H9 (cell line): ENCODE results near the gene WRAP73. TPM values are rescaled to one million over a fixed set of nuclear protein-coding genes. Genes with fewer than 3 reads are reported as not detected.

Experiments used
- DNase-seq: peaks from one replicate; pipeline ENCODE4 v3.0.0-alpha.2; 2017
- H2AFZ ChIP-seq: one replicate; pipeline ENCODE4 v1.6.1; 2013; ENCODE audit warnings: mild to moderate bottlenecking, low read length, control low read depth, moderate library complexity
- H2AK5ac ChIP-seq: 2 replicates; pipeline ENCODE4 v1.6.1; 2013; ENCODE audit warnings: low read length, control low read depth, mixed read lengths; ENCODE audit not compliant: insufficient read length
- H2BK120ac ChIP-seq: one replicate; pipeline ENCODE4 v1.6.1; 2013; ENCODE audit warnings: low read depth, mild to moderate bottlenecking, low read length, control low read depth, inconsistent platforms; ENCODE audit not compliant: poor library complexity, severe bottlenecking
- H2BK12ac ChIP-seq: 2 replicates; pipeline ENCODE4 v1.6.1; 2013; ENCODE audit warnings: low read length, control low read depth, mixed read lengths, low read depth; ENCODE audit not compliant: insufficient read length
- H2BK15ac ChIP-seq: 2 replicates; pipeline ENCODE4 v1.6.1; 2013; ENCODE audit warnings: low read depth, low read length, control low read depth
- H2BK20ac ChIP-seq: one replicate; pipeline ENCODE4 v1.6.1; 2013; ENCODE audit warnings: low read depth, mild to moderate bottlenecking, low read length, control low read depth, inconsistent platforms; ENCODE audit not compliant: poor library complexity, severe bottlenecking
- H2BK5ac ChIP-seq: 2 replicates; pipeline ENCODE4 v1.6.1; 2013; ENCODE audit warnings: low read length, control low read depth, mixed read lengths; ENCODE audit not compliant: insufficient read length
- H3K14ac ChIP-seq: 2 replicates; pipeline ENCODE4 v1.6.1; 2013; ENCODE audit warnings: low read length, control low read depth; ENCODE audit not compliant: insufficient read depth
- H3K18ac ChIP-seq: 2 replicates; pipeline ENCODE4 v1.6.1; 2013; ENCODE audit warnings: low read depth, mild to moderate bottlenecking, mixed read lengths, low read length, control low read depth; ENCODE audit not compliant: insufficient read length
- H3K23ac ChIP-seq: 2 replicates; pipeline ENCODE4 v1.6.1; 2013; ENCODE audit warnings: low read length, control low read depth, mixed read lengths, low read depth; ENCODE audit not compliant: insufficient read length
- H3K23me2 ChIP-seq: 2 replicates; pipeline ENCODE4 v1.6.1; 2013; ENCODE audit warnings: low read depth, mild to moderate bottlenecking, mixed read lengths, low read length, control low read depth; ENCODE audit not compliant: insufficient read length, poor library complexity, severe bottlenecking
- H3K27ac ChIP-seq: 2 replicates; pipeline ENCODE4 v1.5.1; 2013; ENCODE audit warnings: low read length, control low read depth, mixed read lengths, low read depth; ENCODE audit not compliant: insufficient read length
- H3K27me3 ChIP-seq: 2 replicates; pipeline ENCODE4 v1.6.1; 2013; ENCODE audit warnings: low read length, control low read depth, inconsistent platforms; ENCODE audit not compliant: insufficient read depth
- H3K4ac ChIP-seq: 2 replicates; pipeline ENCODE4 v1.6.1; 2013; ENCODE audit warnings: low read depth, mild to moderate bottlenecking, control low read depth, inconsistent platforms, low read length, moderate library complexity
- H3K4me1 ChIP-seq: 2 replicates; pipeline ENCODE4 v1.6.1; 2013; ENCODE audit warnings: low read length, control low read depth, inconsistent platforms; ENCODE audit not compliant: insufficient read depth
- H3K4me2 ChIP-seq: 2 replicates; pipeline ENCODE4 v1.6.1; 2013; ENCODE audit warnings: low read length, control low read depth, mixed read lengths; ENCODE audit not compliant: insufficient read length, insufficient read depth
- H3K56ac ChIP-seq: 2 replicates; pipeline ENCODE4 v1.6.1; 2013; ENCODE audit warnings: low read depth, mild to moderate bottlenecking, mixed read lengths, low read length, control low read depth; ENCODE audit not compliant: insufficient read length
- H3K79me1 ChIP-seq: 2 replicates; pipeline ENCODE4 v1.6.1; 2013; ENCODE audit warnings: low read depth, mild to moderate bottlenecking, moderate library complexity, low read length, control low read depth, inconsistent platforms; ENCODE audit not compliant: insufficient read depth, poor library complexity, severe bottlenecking
- H3K79me2 ChIP-seq: 2 replicates; pipeline ENCODE4 v1.6.1; 2013; ENCODE audit warnings: low read length, control low read depth, inconsistent platforms; ENCODE audit not compliant: insufficient read depth
- H3K9ac ChIP-seq: 2 replicates; pipeline ENCODE4 v1.6.1; 2013; ENCODE audit warnings: low read length, control low read depth, mixed read lengths; ENCODE audit not compliant: insufficient read length; ENCODE audit errors: extremely low read depth
- H3K9me3 ChIP-seq: one replicate; pipeline ENCODE4 v1.6.1; 2013; ENCODE audit warnings: low read depth, low read length, inconsistent platforms; ENCODE audit not compliant: control insufficient read depth
- H3T11ph ChIP-seq: one replicate; pipeline ENCODE4 v1.6.1; 2013; ENCODE audit warnings: mild to moderate bottlenecking, low read length, control low read depth, inconsistent platforms
- H4K20me1 ChIP-seq: one replicate; pipeline ENCODE4 v1.6.1; 2013; ENCODE audit not compliant: control insufficient read depth, insufficient read length, insufficient read depth
- H4K5ac ChIP-seq: 2 replicates; pipeline ENCODE4 v1.6.1; 2013; ENCODE audit warnings: low read depth, mild to moderate bottlenecking, mixed read lengths, low read length, control low read depth; ENCODE audit not compliant: insufficient read length
- H4K8ac ChIP-seq: replicated peaks from 2 replicates; pipeline ENCODE4 v1.6.1; 2013; ENCODE audit warnings: low read length, control low read depth, mixed read lengths, low read depth; ENCODE audit not compliant: insufficient read length
- H4K91ac ChIP-seq: 2 replicates; pipeline ENCODE4 v1.6.1; 2013; ENCODE audit warnings: low read depth, mild to moderate bottlenecking, moderate library complexity, mixed read lengths, low read length, control low read depth; ENCODE audit not compliant: insufficient read length
- H3K27ac Mint-ChIP-seq, 3 experiments: 2 replicates in 2 of 3; 3 replicates in 1 of 3; pipeline ENCODE4 v1.8.0; 2020 to 2021; ENCODE audit warnings: mixed read lengths in 3 of 3, mild to moderate bottlenecking in 1 of 3, moderate library complexity in 1 of 3
- H3K27me3 Mint-ChIP-seq: 2 replicates; pipeline ENCODE4 v1.8.0; 2021; ENCODE audit warnings: low read depth, mild to moderate bottlenecking, moderate library complexity, mixed read lengths
- H3K36me3 Mint-ChIP-seq, 3 experiments: 2 replicates in 2 of 3; 3 replicates in 1 of 3; pipeline ENCODE4 v1.8.0; 2020 to 2021; ENCODE audit warnings: low read depth in 3 of 3, mixed read lengths in 3 of 3; ENCODE audit not compliant: insufficient read depth in 1 of 3
- H3K4me1 Mint-ChIP-seq, 2 experiments: 2 replicates each; pipeline ENCODE4 v1.8.0; 2020; ENCODE audit warnings: mixed read lengths in 2 of 2
- H3K4me3 Mint-ChIP-seq, 2 experiments: 2 replicates in 1 of 2; 3 replicates in 1 of 2; pipeline ENCODE4 v1.8.0; 2020 to 2021; ENCODE audit warnings: mild to moderate bottlenecking in 2 of 2, mixed read lengths in 2 of 2, moderate library complexity in 1 of 2
- H3K9me3 Mint-ChIP-seq, 2 experiments: 2 replicates in 1 of 2; 3 replicates in 1 of 2; pipeline ENCODE4 v1.8.0; 2020; ENCODE audit warnings: mild to moderate bottlenecking in 2 of 2, mixed read lengths in 2 of 2, moderate library complexity in 1 of 2
- WGBS: extraction: QIAGEN DNeasy Blood & Tissue Kit; methylation state at CpG from one replicate; pipeline ENCODE4 v1.1.7; 2013; ENCODE audit warnings: missing lambda C conversion rate, low lambda C conversion rate, mixed read lengths; ENCODE audit not compliant: insufficient read length; ENCODE audit errors: extremely low coverage; 5-methylcytosine and 5-hydroxymethylcytosine counted together
- total RNA-seq: library from RNA; stranded (reverse); gene quantifications from 2 replicates; pipeline ENCODE4 v1.2.1, GENCODE V29; 2021
- TF ChIP-seq, protein P1 (sequence below): fragments of 200-600 bp; sonication (generic); conservative IDR thresholded peaks from 3 replicates; pipeline ENCODE4 v1.8.0; 2021; ENCODE audit warnings: antibody characterized with exemption, mild to moderate bottlenecking

WRAP73 gene
- total RNA-seq, 1 experiment from 2014 or later: 28.4 TPM

- no peak overlapping the region for H2BK5ac ChIP-seq
- no peak overlapping the region for H3K27ac ChIP-seq
- H3K4me1 Mint-ChIP-seq: peaks cover 8 to 22% of the 10 kb centered on the region in 2 experiments
- H3T11ph ChIP-seq: no peak overlapping the region
- no peaks in the 10 kb centered on the region for H3K9me3 Mint-ChIP-seq
- no peak overlapping the region for H3K4ac ChIP-seq
- no peaks in the 10 kb centered on the region for H3K4me1 ChIP-seq
- no peak overlapping the region for H2BK20ac ChIP-seq
- no peaks in the 10 kb centered on the region for H3K27me3 ChIP-seq
- H2BK120ac ChIP-seq: no peak overlapping the region
- no peak overlapping the region for H3K4me2 ChIP-seq
- H3K4me3 Mint-ChIP-seq: no peak overlapping the region; a peak in 1 of 5 replicates
- no peaks in the 10 kb centered on the region for H3K79me1 ChIP-seq
- no peaks in the 10 kb centered on the region for H3K79me2 ChIP-seq
- no peak overlapping the region for H2BK15ac ChIP-seq
- H3K18ac ChIP-seq: no peak overlapping the region
- H4K20me1 ChIP-seq: no peaks in the 10 kb centered on the region
- TF ChIP-seq, protein P1, sequence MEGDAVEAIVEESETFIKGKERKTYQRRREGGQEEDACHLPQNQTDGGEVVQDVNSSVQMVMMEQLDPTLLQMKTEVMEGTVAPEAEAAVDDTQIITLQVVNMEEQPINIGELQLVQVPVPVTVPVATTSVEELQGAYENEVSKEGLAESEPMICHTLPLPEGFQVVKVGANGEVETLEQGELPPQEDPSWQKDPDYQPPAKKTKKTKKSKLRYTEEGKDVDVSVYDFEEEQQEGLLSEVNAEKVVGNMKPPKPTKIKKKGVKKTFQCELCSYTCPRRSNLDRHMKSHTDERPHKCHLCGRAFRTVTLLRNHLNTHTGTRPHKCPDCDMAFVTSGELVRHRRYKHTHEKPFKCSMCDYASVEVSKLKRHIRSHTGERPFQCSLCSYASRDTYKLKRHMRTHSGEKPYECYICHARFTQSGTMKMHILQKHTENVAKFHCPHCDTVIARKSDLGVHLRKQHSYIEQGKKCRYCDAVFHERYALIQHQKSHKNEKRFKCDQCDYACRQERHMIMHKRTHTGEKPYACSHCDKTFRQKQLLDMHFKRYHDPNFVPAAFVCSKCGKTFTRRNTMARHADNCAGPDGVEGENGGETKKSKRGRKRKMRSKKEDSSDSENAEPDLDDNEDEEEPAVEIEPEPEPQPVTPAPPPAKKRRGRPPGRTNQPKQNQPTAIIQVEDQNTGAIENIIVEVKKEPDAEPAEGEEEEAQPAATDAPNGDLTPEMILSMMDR: no peak
- H3K27me3 Mint-ChIP-seq: no peaks in the 10 kb centered on the region
- H3K9me3 ChIP-seq: no peaks in the 10 kb centered on the region
- H3K23me2 ChIP-seq: no peaks in the 10 kb centered on the region
- H3K27ac Mint-ChIP-seq: no peak overlapping the region
- no peak overlapping the region for H4K91ac ChIP-seq
- H3K14ac ChIP-seq: no peak overlapping the region
- no CpG with 5 or more reads among the region's 16 CpGs for WGBS
- no peak overlapping the region for H3K23ac ChIP-seq
- H3K9ac ChIP-seq: no peak overlapping the region
- H2AFZ ChIP-seq: no peak overlapping the region
- H2AK5ac ChIP-seq: no peak overlapping the region
- H3K56ac ChIP-seq: no peak overlapping the region
- no peak overlapping the region for H2BK12ac ChIP-seq
- H4K5ac ChIP-seq: no peak overlapping the region
- no peak for DNase-seq
- H4K8ac ChIP-seq: no peak overlapping the region
- peaks cover 4 to 48% (median 40%) of the 10 kb centered on the region in 3 experiments for H3K36me3 Mint-ChIP-seq
Measured at GRCh38 chr1:3629561-3630160, 20.2 kb downstream of the WRAP73 start.
